ENCODE data around the gene GSTT4.

DNA sequence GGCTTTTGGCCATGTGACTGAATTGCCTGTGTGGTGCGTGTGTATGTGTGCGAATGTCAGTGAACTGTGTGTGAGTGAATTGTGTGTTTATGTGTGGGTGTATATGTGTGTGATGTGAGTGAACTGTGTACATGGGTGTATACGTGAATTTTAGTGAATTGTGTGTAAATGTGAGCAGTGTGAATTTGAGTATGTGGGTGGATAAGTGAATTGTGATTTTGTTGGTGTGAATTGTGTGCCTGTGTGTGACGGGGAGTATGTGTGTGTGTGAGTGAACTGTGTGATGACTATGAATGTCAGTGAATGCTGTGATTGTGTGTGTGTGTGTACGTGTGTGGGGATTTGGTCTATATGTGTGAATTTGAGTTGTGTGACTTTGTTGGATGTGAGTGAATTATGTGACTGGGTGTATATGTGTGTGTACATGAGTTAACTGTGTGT lies 35.0 kb downstream of the GSTT4 start:
- TF ChIP-seq POLR2A (IDR thresholded peaks at IDR 0.05) = no peak
- TF ChIP-seq, protein P1, sequence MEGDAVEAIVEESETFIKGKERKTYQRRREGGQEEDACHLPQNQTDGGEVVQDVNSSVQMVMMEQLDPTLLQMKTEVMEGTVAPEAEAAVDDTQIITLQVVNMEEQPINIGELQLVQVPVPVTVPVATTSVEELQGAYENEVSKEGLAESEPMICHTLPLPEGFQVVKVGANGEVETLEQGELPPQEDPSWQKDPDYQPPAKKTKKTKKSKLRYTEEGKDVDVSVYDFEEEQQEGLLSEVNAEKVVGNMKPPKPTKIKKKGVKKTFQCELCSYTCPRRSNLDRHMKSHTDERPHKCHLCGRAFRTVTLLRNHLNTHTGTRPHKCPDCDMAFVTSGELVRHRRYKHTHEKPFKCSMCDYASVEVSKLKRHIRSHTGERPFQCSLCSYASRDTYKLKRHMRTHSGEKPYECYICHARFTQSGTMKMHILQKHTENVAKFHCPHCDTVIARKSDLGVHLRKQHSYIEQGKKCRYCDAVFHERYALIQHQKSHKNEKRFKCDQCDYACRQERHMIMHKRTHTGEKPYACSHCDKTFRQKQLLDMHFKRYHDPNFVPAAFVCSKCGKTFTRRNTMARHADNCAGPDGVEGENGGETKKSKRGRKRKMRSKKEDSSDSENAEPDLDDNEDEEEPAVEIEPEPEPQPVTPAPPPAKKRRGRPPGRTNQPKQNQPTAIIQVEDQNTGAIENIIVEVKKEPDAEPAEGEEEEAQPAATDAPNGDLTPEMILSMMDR (IDR thresholded peaks at IDR 0.05) = no peak
